ENCODE results near the gene PRR14.

- TF ChIP-seq BHLHE40 (IDR thresholded peaks at IDR 0.05; ENCODE audit: borderline replicate concordance) (no peak), SP1 (IDR thresholded peaks at IDR 0.05) (no peak), NFRKB (IDR thresholded peaks at IDR 0.05) (no peak), LEF1 (IDR thresholded peaks at IDR 0.05; ENCODE audit: borderline replicate concordance) (no peak), SUZ12 (IDR thresholded peaks at IDR 0.05) (no peak), FOXA1 (IDR thresholded peaks at IDR 0.05) (no peak), FOXK2 (IDR thresholded peaks at IDR 0.05) (no peak), ZNF384 (IDR thresholded peaks at IDR 0.05) (no peak), FOXM1 (IDR thresholded peaks at IDR 0.05; ENCODE audit: borderline replicate concordance) (no peak), CTBP1 (IDR thresholded peaks at IDR 0.05; ENCODE audit: borderline replicate concordance) (no peak)
- TF ChIP-seq, protein P1, sequence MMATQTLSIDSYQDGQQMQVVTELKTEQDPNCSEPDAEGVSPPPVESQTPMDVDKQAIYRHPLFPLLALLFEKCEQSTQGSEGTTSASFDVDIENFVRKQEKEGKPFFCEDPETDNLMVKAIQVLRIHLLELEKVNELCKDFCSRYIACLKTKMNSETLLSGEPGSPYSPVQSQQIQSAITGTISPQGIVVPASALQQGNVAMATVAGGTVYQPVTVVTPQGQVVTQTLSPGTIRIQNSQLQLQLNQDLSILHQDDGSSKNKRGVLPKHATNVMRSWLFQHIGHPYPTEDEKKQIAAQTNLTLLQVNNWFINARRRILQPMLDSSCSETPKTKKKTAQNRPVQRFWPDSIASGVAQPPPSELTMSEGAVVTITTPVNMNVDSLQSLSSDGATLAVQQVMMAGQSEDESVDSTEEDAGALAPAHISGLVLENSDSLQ (IDR thresholded peaks at IDR 0.05), result no peak
Observed at GRCh38 chr16:30669903-30670824, 19.4 kb downstream of the PRR14 start.

Measured in HEK293T (cell line).